ENCODE measurements around the gene NUP58. TPM values are rescaled to one million over a fixed set of nuclear protein-coding genes. Genes with fewer than 3 reads are reported as not detected.
A peak's percentile ranks its signal among the peaks of the same experiment; 100 is the strongest.

The NUP58 gene
- total RNA-seq, 1 donor from 2014 or later: 37.7 TPM

DNA sequence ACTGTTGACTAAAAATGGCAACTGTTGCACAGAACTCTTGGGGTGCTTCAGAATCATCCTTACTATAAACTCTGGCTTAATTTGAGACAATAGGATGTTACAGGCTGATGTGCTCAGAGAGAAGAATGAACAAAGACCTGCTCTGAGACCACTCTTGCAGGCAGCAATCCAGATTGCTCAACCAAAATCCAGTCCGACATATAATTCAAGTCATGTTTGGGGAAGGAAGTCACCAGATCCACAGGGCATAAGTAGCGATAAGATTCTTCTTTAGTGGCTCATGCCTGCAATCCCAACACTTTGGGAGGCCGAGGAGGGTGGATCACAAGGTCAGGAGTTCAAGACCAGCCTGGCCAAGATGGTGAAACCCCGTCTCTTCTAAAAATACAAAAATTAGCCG is 34.7 kb upstream of the NUP58 start:
- no peak overlapping the region for H3K4me3 Mint-ChIP-seq (ENCODE audit: unreplicated experiment)
- TF ChIP-seq CTCF (IDR thresholded peaks at IDR 0.05): no peak
- H3K4me1 Mint-ChIP-seq (ENCODE audit: low read depth): no peaks in the 10 kb centered on the region
- H3K9me3 Mint-ChIP-seq (ENCODE audit: low read depth): no peaks in the 10 kb centered on the region
- H3K27ac Mint-ChIP-seq (ENCODE audit: unreplicated experiment): no peak overlapping the region
- peaks cover 17% of the 10 kb centered on the region for H3K36me3 Mint-ChIP-seq (ENCODE audit: low read depth)
- H3K27me3 Mint-ChIP-seq (ENCODE audit: low read depth): no peaks in the 10 kb centered on the region
- no peak for DNase-seq (ENCODE audit: low spot score)

- Mint-ChIP-seq H3K4me3 (ENCODE audit: unreplicated experiment) (no peak overlapping the region), H3K9me3 (ENCODE audit: low read depth) (no peaks in the 10 kb centered on the region), H3K27me3 (ENCODE audit: low read depth) (no peaks in the 10 kb centered on the region), H3K36me3 (ENCODE audit: low read depth) (peaks cover 19% of the 10 kb centered on the region), H3K4me1 (ENCODE audit: low read depth) (no peaks in the 10 kb centered on the region), H3K27ac (ENCODE audit: unreplicated experiment) (no peak overlapping the region)
- no peak for DNase-seq (ENCODE audit: low spot score)
- TF ChIP-seq CTCF (IDR thresholded peaks at IDR 0.05): peak; percentile 50
Measured at GRCh38 chr13:25267715-25268114, 33.7 kb upstream of the NUP58 start.

- H3K27me3 Mint-ChIP-seq (ENCODE audit: low read depth): no peaks in the 10 kb centered on the region
- no peaks in the 10 kb centered on the region for H3K4me1 Mint-ChIP-seq (ENCODE audit: low read depth)
- H3K4me3 Mint-ChIP-seq (ENCODE audit: unreplicated experiment): no peak overlapping the region
- H3K9me3 Mint-ChIP-seq (ENCODE audit: low read depth): no peaks in the 10 kb centered on the region
- TF ChIP-seq CTCF (IDR thresholded peaks at IDR 0.05): no peak
- H3K36me3 Mint-ChIP-seq (ENCODE audit: low read depth): peaks cover 17% of the 10 kb centered on the region
- no peak overlapping the region for H3K27ac Mint-ChIP-seq (ENCODE audit: unreplicated experiment)
- DNase-seq (ENCODE audit: low spot score): no peak
Measured at GRCh38 chr13:25268561-25268960, 32.9 kb upstream of the NUP58 start.

- no peaks in the 10 kb centered on the region for H3K27me3 Mint-ChIP-seq (ENCODE audit: low read depth)
- DNase-seq (ENCODE audit: low spot score): no peak
- peaks cover 33% of the 10 kb centered on the region for H3K4me1 Mint-ChIP-seq (ENCODE audit: low read depth)
- H3K36me3 Mint-ChIP-seq (ENCODE audit: low read depth): peaks cover 5% of the 10 kb centered on the region
- H3K27ac Mint-ChIP-seq (ENCODE audit: unreplicated experiment): no peak overlapping the region
- TF ChIP-seq CTCF (IDR thresholded peaks at IDR 0.05): no peak
- H3K9me3 Mint-ChIP-seq (ENCODE audit: low read depth): no peaks in the 10 kb centered on the region
- no peak overlapping the region for H3K4me3 Mint-ChIP-seq (ENCODE audit: unreplicated experiment)
Measured at GRCh38 chr13:25276748-25277147, 24.7 kb upstream of the NUP58 start.

DNA sequence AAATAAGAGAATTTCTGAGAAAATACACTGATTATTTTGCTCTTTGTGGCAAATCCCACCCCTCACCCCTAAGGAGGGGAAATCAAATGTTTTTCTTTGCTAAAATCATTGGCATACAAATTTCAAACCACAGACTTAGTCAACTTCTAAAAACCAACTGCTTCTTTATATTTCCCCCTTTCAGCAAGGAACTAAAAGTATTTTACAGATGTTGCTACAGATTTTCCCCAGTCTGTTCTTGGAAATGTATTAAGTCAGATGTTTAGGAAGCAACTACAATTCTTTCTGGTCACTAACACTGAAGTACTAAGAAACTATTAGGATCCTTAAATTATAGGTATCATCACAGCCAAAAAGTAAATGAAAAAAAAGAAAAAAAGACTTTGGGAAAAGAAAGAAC is 21.0 kb upstream of the NUP58 start:
- TF ChIP-seq CTCF (IDR thresholded peaks at IDR 0.05): no peak
- H3K27ac Mint-ChIP-seq (ENCODE audit: unreplicated experiment): peak overlapping the region; percentile 11
- peaks cover 2% of the 10 kb centered on the region for H3K36me3 Mint-ChIP-seq (ENCODE audit: low read depth)

More for the DNA sequence above, 21.0 kb upstream of the NUP58 start:
- H3K27me3 Mint-ChIP-seq (ENCODE audit: low read depth): no peaks in the 10 kb centered on the region
- H3K4me3 Mint-ChIP-seq (ENCODE audit: unreplicated experiment): no peak overlapping the region
- peaks cover 35% of the 10 kb centered on the region for H3K4me1 Mint-ChIP-seq (ENCODE audit: low read depth)
- DNase-seq (ENCODE audit: low spot score): no peak
- no peaks in the 10 kb centered on the region for H3K9me3 Mint-ChIP-seq (ENCODE audit: low read depth)
